CD4-positive, alpha-beta T cell treated with Interleukin-2 at 100 ng/mL for 4 hours (primary cell): ENCODE measurements around the gene EHMT2.
A peak's percentile ranks its signal among the peaks of the same experiment; 100 is the strongest.
"Not testable (repeated sequence)": the region's sequence is repeated elsewhere in the genome, so short reads cannot be mapped to it uniquely, and the experiment has no call there.

ENCODE experiments used
- DNase-seq: peaks from one replicate; pipeline ENCODE4 v3.0.0-alpha.2; 2020; ENCODE audit warnings: low spot score

EHMT2 gene

GRCh38 chr6:31897612-31898382, at the start of gene EHMT2:
EHMT2 (minus strand) TSS chr6:31897698; CDS start chr6:31897677, 21 bp downstream.
- peak; percentile 80 for DNase-seq

GRCh38 chr6:31947070-31947675, 49.7 kb upstream of the EHMT2 start:
- DNase-seq = no peak

GRCh38 chr6:31946370-31946885, 48.9 kb upstream of the EHMT2 start:
- DNase-seq = no peak

DNA sequence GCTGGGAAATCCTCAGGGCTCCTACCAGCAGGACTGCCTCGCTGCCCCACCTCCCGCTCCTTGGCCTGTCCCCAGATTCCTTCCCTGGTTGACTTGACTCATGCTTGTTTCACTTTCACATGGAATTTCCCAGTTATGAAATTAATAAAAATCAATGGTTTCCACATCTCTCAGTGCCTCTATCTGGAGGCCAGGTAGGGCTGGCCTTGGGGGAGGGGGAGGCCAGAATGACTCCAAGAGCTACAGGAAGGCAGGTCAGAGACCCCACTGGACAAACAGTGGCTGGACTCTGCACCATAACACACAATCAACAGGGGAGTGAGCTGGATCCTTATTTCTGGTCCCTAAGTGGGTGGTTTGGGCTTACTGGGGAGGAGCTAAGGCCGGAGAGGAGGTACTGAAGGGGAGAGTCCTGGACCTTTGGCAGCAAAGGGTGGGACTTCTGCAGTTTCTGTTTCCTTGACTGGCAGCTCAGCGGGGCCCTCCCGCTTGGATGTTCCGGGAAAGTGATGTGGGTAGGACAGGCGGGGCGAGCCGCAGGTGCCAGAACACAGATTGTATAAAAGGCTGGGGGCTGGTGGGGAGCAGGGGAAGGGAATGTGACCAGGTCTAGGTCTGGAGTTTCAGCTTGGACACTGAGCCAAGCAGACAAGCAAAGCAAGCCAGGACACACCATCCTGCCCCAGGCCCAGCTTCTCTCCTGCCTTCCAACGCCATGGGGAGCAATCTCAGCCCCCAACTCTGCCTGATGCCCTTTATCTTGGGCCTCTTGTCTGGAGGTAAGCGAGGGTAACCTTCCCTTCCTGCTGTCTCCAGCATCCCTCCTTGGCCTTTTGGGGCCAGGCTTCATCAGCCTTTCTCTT, 48.2 kb upstream of the EHMT2 start, which contains the start of gene CFB:
TSS of gene CFB (plus strand) at position 589 of the 863 bp plus-strand sequence. CDS start at position 716, 127 bp downstream.
- no peak for DNase-seq

DNA sequence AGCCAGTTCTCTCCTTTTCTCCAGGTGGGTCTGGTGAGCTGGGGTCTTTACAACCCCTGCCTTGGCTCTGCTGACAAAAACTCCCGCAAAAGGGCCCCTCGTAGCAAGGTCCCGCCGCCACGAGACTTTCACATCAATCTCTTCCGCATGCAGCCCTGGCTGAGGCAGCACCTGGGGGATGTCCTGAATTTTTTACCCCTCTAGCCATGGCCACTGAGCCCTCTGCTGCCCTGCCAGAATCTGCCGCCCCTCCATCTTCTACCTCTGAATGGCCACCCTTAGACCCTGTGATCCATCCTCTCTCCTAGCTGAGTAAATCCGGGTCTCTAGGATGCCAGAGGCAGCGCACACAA, 47.6 kb upstream of the EHMT2 start:
- DNase-seq = no peak

DNA sequence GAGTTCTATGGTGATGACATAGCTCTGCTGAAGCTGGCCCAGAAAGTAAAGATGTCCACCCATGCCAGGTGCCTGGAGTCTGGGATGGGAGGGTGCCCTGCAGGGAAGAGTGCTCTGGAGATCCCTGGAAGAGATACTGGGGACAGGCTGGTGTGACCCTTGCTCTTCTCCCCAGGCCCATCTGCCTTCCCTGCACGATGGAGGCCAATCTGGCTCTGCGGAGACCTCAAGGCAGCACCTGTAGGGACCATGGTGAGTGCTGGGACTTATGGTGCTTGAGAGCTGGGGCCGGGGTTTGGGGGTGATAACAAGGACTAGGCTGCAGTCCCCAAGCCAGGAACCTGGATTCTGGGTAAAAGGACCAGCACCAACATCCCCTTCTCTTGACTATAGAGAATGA, 46.2 kb upstream of the EHMT2 start:
- no peak for DNase-seq

GRCh38 chr6:31940256-31940664, 42.8 kb upstream of the EHMT2 start:
- DNase-seq = no peak

GRCh38 chr6:31935823-31936222, 38.3 kb upstream of the EHMT2 start:
- DNase-seq = no peak

DNA sequence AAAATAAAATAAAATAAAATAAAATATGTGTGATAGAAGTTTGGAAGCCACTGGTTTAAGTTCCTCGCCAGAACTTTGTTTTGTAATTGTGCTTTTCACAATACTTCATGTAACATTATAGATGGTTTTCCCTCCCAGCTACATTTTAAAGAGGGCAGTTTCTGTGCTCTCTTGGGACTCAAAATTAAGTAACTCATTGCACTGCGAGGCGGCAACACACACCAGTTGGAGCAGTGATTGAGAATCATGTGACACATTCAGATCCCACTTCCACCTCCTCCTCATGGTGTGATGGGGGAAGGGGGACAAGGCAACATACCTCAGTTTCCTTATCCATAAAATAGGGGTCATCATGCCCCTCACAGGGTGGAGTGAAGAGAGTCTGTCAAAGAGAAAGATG, 37.5 kb upstream of the EHMT2 start:
- no peak for DNase-seq

- no peak for DNase-seq
Measured at GRCh38 chr6:31933537-31933936, 36.0 kb upstream of the EHMT2 start.

- not testable (repeated sequence) for DNase-seq
Measured at GRCh38 chr6:31932137-31932536, 34.6 kb upstream of the EHMT2 start.

- no peak for DNase-seq
Measured at GRCh38 chr6:31930962-31931361, 33.5 kb upstream of the EHMT2 start.

- DNase-seq = no peak
Measured at GRCh38 chr6:31928672-31928939, 31.1 kb upstream of the EHMT2 start.

DNA sequence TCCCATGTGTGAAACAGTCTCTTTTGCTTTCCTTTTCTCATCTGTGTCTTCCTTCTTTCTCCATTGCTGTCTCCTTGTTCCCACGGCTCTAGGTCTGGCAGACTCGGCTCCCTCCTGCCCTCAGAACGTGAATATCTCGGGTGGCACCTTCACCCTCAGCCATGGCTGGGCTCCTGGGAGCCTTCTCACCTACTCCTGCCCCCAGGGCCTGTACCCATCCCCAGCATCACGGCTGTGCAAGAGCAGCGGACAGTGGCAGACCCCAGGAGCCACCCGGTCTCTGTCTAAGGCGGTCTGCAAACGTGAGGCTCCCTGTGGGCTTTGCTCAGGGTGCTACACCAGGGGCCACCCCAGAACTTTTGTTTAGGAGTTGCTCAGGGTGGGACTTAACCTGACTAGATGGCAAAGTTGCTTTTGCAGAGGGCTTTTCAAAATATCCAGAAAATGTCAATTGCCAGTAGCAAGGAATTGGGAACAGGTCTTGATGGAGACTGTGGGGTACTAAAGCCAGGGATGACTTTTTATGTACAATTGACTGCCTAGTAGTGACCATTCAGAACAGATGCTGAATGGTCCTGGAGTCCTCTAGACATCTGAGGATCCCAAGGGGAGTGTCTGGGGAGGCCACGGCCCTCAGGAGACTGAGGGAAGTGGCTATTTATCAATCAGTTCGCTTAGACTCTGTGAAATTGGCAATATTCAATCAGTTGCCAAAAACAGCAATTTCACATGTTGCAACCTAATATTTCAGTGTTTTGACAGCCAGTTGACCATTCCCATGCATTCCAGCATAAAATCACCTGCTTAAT, 30.6 kb upstream of the EHMT2 start:
- DNase-seq = no peak

- DNase-seq = no peak
Measured at GRCh38 chr6:31927242-31927862, 29.9 kb upstream of the EHMT2 start, which contains the start of gene C2. C2 (plus strand) TSS chr6:31927717; CDS start chr6:31927753, 36 bp downstream.

GRCh38 chr6:31922942-31923341, 25.4 kb upstream of the EHMT2 start:
- peak; percentile 20 for DNase-seq

GRCh38 chr6:31920811-31921210, 23.3 kb upstream of the EHMT2 start:
- no peak for DNase-seq

GRCh38 chr6:31919624-31920303, 22.3 kb upstream of the EHMT2 start:
- no peak for DNase-seq

DNA sequence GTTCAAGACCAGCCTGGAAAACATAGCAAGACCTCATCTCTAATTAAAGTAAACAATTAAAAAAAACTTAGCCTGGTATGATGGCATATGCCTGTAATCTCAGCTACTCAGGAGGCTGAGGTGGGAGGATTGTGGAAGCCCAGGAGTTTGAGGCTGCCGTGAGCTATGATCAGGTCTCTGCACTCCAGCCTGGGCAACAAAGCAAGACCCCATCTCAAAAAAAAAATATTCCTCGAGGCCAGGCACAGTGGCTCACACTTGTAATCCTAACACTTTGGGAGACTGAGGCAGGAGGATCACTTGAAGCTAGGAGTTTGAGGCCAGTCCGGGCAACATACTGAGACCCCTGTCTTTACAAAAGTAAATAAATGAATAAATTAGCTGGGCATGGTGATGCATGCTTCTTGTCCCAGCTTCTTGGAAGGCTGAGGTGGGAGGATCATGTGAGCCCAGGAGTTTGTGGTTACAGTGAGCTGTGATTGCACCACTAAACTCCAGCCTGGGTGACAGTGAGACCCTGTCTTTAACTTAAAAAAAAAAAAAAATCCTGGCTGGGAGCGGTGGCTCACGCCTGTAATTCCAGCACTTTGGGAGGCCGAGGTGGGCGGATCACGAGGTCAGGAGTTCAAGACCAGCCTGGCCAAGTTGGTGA, 20.7 kb upstream of the EHMT2 start:
- DNase-seq = no peak

- no peak for DNase-seq
Measured at GRCh38 chr6:31915756-31916155, 18.3 kb upstream of the EHMT2 start.
